ENCODE results near the gene HSF2BP. TPM values are rescaled to one million over a fixed set of nuclear protein-coding genes. Genes with fewer than 3 reads are reported as not detected.

Gene HSF2BP
- polyA plus RNA-seq, 1 of the 3 experiments (the other 2 are of a cell fraction): 1.1 TPM

GRCh38 chr21:43611598-43612369 is 47.5 kb downstream of the HSF2BP start (continued):
- TF ChIP-seq USF2 (IDR thresholded peaks at IDR 0.05; ENCODE audit: borderline replicate concordance, low read depth, low read length): no peak

- H2AFZ ChIP-seq (ENCODE audit: low read depth): no peak overlapping the region
- ChIA-PET POLR2A (no interaction called here), CTCF (no interaction called here)
Observed at GRCh38 chr21:43609501-43610340, 49.6 kb downstream of the HSF2BP start.

More at GRCh38 chr21:43609501-43610340, 49.6 kb downstream of the HSF2BP start:
- no peaks in the 10 kb centered on the region for H3K9me3 ChIP-seq
- no peaks in the 10 kb centered on the region for H3K27me3 ChIP-seq (ENCODE audit: insufficient read depth)
- peaks cover 11% of the 10 kb centered on the region for H3F3A ChIP-seq (replicated peaks; ENCODE audit: insufficient read depth)
- peak; percentile 49 to 55; a peak in 3 of 4 replicates for TF ChIP-seq EP300 (IDR thresholded peaks at IDR 0.05; ENCODE audit: borderline replicate concordance in 1 of 2, low read depth in 1 of 2, low read length in 1 of 2)
- TF ChIP-seq JUND (IDR thresholded peaks at IDR 0.05): no peak
- no peak for TF ChIP-seq FOSL2 (IDR thresholded peaks at IDR 0.05; ENCODE audit: borderline replicate concordance, low read depth)
- peak; percentile 87 for TF ChIP-seq MAX (IDR thresholded peaks at IDR 0.05; ENCODE audit: low read depth)
- no peak for TF ChIP-seq EZH2phosphoT487 (IDR thresholded peaks at IDR 0.05; ENCODE audit: borderline replicate concordance, low read depth)
- peak; percentile 11; the same call in 1 of the 2 replicates for TF ChIP-seq RAD21 (IDR thresholded peaks at IDR 0.05; ENCODE audit: low read length)
- peak; percentile 74 for TF ChIP-seq MXI1 (IDR thresholded peaks at IDR 0.05; ENCODE audit: low read depth, low read length)
- no peak for TF ChIP-seq IRF3 (IDR thresholded peaks at IDR 0.05; ENCODE audit: low read depth, low read length)
- no peak for TF ChIP-seq USF2 (IDR thresholded peaks at IDR 0.05; ENCODE audit: borderline replicate concordance, low read depth, low read length)
- TF ChIP-seq NRF1 (IDR thresholded peaks at IDR 0.05; ENCODE audit: low read depth, low read length): no peak
- 0 out of 2 replicates have a peak, but pooled peaks have one; percentile 25 for TF ChIP-seq GATA2 (CRISPR knock-in tag; IDR thresholded peaks at IDR 0.05)
- peak; percentile 64 for TF ChIP-seq FOXJ3 (CRISPR knock-in tag; IDR thresholded peaks at IDR 0.05)
- TF ChIP-seq NFIC (IDR thresholded peaks at IDR 0.05; ENCODE audit: borderline replicate concordance): peak; percentile 97
- TF ChIP-seq TCF12 (IDR thresholded peaks at IDR 0.05): peak; percentile 43; the same call in 1 of the 2 replicates
- TF ChIP-seq PBX3 (IDR thresholded peaks at IDR 0.05): peak; percentile 20; the same call in 1 of the 2 replicates
- no peak overlapping the region for H3K4me3 ChIP-seq (ENCODE audit: low read depth in 2 of 2, low read length in 1 of 2)
- H3K4me1 ChIP-seq (ENCODE audit: control insufficient read depth in 1 of 2, insufficient read depth in 2 of 2, low read depth in 1 of 2, low read length in 1 of 2): peaks cover 17 to 20% of the 10 kb centered on the region in 2 experiments; a peak in 2 of 4 replicates
- H3K36me3 ChIP-seq (replicated peaks in 1 of 2; ENCODE audit: control insufficient read depth in 1 of 2, insufficient read depth in 2 of 2, low read length in 1 of 2): no peaks in the 10 kb centered on the region
- H4K20me1 ChIP-seq (ENCODE audit: insufficient read depth): no peaks in the 10 kb centered on the region
- H3K9ac ChIP-seq: peak overlapping the region; percentile 21; the same call in 1 of the 2 replicates
- WGBS (ENCODE audit: low lambda C conversion rate): 28% methylated on average over 6 of the region's 8 CpGs
- H3K9me2 ChIP-seq: no peaks in the 10 kb centered on the region
- peak; percentile 76 for DNase-seq
- no peaks in the 10 kb centered on the region for H3K79me2 ChIP-seq (ENCODE audit: insufficient read depth)
- H3K4me2 ChIP-seq: peak overlapping the region; percentile 15; the same call in 1 of the 2 replicates
- peak overlapping the region; percentile 40 to 53 for H3K27ac ChIP-seq (ENCODE audit: low read depth in 2 of 2, low read length in 1 of 2)
